ENCODE data around the gene CLEC9A. TPM values are rescaled to one million over a fixed set of nuclear protein-coding genes. Genes with fewer than 3 reads are reported as not detected.

The CLEC9A gene
- total and polyA plus RNA-seq, 2 of the 8 experiments (the other 6 are each of a cell fraction or from before 2014, with no cell fraction given) = not detected

DNA sequence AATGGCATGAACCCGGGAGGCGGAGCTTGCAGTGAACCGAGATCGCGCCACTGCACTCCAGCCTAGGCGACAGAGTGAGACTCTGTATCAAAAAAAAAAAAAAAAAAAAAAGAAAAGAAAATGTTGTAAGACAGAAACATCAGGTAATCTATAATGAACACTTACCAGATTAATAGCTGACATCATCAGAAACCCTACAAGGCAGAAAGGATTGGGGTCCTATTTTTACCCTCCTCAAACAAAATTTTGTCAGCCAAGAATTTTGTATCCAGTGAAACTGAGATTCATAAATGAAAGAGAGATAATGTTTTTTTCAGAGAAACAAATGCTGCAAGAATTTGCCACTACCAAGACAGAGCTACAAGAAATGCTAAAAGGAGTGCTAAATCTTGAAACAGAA, 54.3 kb downstream of the CLEC9A start:
- no peak overlapping the region for H2BK120ac ChIP-seq (replicated peaks; ENCODE audit: low read depth, low read length)
- no peak overlapping the region for H4K91ac ChIP-seq (replicated peaks; ENCODE audit: insufficient read length, low read length)
- CTCF ChIA-PET (ENCODE audit: partially characterized antibody) = interaction anchor here (0.7 to 1.4 kb wide), 3 partner anchors 11 to 85 kb away, joined by 3 to 4 read pairs (median 3); no protein-coding TSS in a partner anchor
- H3K23me2 ChIP-seq (ENCODE audit: low read depth, low read length) = no peaks in the 10 kb centered on the region
- H3K56ac ChIP-seq (replicated peaks; ENCODE audit: insufficient read length, low read depth, low read length) = no peak overlapping the region
- no peak overlapping the region for H3K4me3 ChIP-seq (ENCODE audit: extremely low read depth in 1 of 4, insufficient read depth in 2 of 4, low read depth in 3 of 4, low read length in 4 of 4)
- H4K8ac ChIP-seq (ENCODE audit: extremely low read depth, insufficient read depth, low read length) = no peak overlapping the region
- no peak overlapping the region for H3K9ac ChIP-seq (replicated peaks in 1 of 4; ENCODE audit: extremely low read depth in 1 of 4, low read depth in 3 of 4, low read length in 3 of 4)
- no peak overlapping the region for H3K14ac ChIP-seq (ENCODE audit: insufficient read length)
- peaks cover 0 to 3% (median 1%) of the 10 kb centered on the region in 4 experiments; a peak in 3 of 7 replicates for H3K4me1 ChIP-seq (replicated peaks in 1 of 4; ENCODE audit: control insufficient read depth in 3 of 4, insufficient read depth in 4 of 4, low read length in 3 of 4)
- whole genome bisulfite sequencing, 2 experiments (ENCODE audit: extremely low coverage in 1 of 2, insufficient coverage in 1 of 2, insufficient read length in 1 of 2, insufficient replicate concordance in 2 of 2, low coverage in 1 of 2, low lambda C conversion rate in 2 of 2, missing lambda C conversion rate in 1 of 2) = 69% methylated on average over 6 of the region's 6 CpGs; no CpG with 5 or more reads in 1 of the 2 experiments
- H3K9me3 ChIP-seq (ENCODE audit: insufficient read depth in 2 of 2, low read depth in 1 of 2, low read length in 1 of 2) = no peaks in the 10 kb centered on the region
- H4K20me1 ChIP-seq (replicated peaks in 1 of 2; ENCODE audit: control insufficient read depth in 1 of 2, insufficient read depth in 2 of 2, low read length in 2 of 2) = no peaks in the 10 kb centered on the region
- H2BK5ac ChIP-seq (ENCODE audit: low read depth, low read length) = no peak overlapping the region
- no peaks in the 10 kb centered on the region for H3K36me3 ChIP-seq (ENCODE audit: control insufficient read depth in 2 of 4, insufficient read depth in 4 of 4, low read length in 3 of 4)
- H2AK5ac ChIP-seq (ENCODE audit: low read depth, low read length) = no peak overlapping the region
- no peak overlapping the region for H2AFZ ChIP-seq (ENCODE audit: low read length)
- no peak overlapping the region for H3K27ac ChIP-seq (ENCODE audit: low read depth, low read length)
- H3K23ac ChIP-seq (ENCODE audit: insufficient read length) = no peak overlapping the region
- DNase-seq (ENCODE audit: low read depth in 1 of 2, low spot score in 2 of 2) (no peak), FAIRE-seq (no peak)
- H3K79me1 ChIP-seq (ENCODE audit: low read depth, low read length) = no peaks in the 10 kb centered on the region
- H2BK12ac ChIP-seq (ENCODE audit: low read depth, low read length) = no peak overlapping the region
- no peak overlapping the region for H2BK15ac ChIP-seq (ENCODE audit: low read length)
- H2BK20ac ChIP-seq (ENCODE audit: low read length) = no peak overlapping the region
- H4K5ac ChIP-seq (ENCODE audit: insufficient read length, low read depth, low read length) = no peak overlapping the region
- no peak overlapping the region for H3K18ac ChIP-seq (ENCODE audit: extremely low read depth, low read length)
- no peaks in the 10 kb centered on the region for H3K27me3 ChIP-seq (replicated peaks in 1 of 4; ENCODE audit: control insufficient read depth in 3 of 4, extremely low read depth in 1 of 4, insufficient read depth in 3 of 4, low read length in 3 of 4)
- no peaks in the 10 kb centered on the region for H3K79me2 ChIP-seq (ENCODE audit: control insufficient read depth in 1 of 2, insufficient read depth in 2 of 2, low read length in 2 of 2)
- POLR2A ChIA-PET (ENCODE audit: partially characterized antibody) = no interaction called here
- no peak overlapping the region for H3K4ac ChIP-seq (replicated peaks; ENCODE audit: insufficient read length, low read depth, low read length)
- no peak overlapping the region for H3K4me2 ChIP-seq (ENCODE audit: insufficient read depth in 1 of 2, low read depth in 2 of 2, low read length in 2 of 2)
- TF ChIP-seq HDAC6 (IDR thresholded peaks at IDR 0.05; ENCODE audit: low read depth, low read length) (no peak), SP1 (IDR thresholded peaks at IDR 0.05; ENCODE audit: low read depth, low read length) (no peak), SIX5 (IDR thresholded peaks at IDR 0.05; ENCODE audit: low read depth, low read length) (no peak), RXRA (IDR thresholded peaks at IDR 0.05; ENCODE audit: insufficient read depth, low read depth, low read length) (no peak), BCL11A (IDR thresholded peaks at IDR 0.05; ENCODE audit: low read depth in 2 of 2, low read length in 2 of 2) (no peak), RBBP5 (IDR thresholded peaks at IDR 0.05; ENCODE audit: borderline replicate concordance, low read depth, low read length) (no peak), MAFK (IDR thresholded peaks at IDR 0.05; ENCODE audit: low read depth, low read length) (no peak), BRCA1 (IDR thresholded peaks at IDR 0.05; ENCODE audit: low read depth, low read length) (no peak), CREB1 (IDR thresholded peaks at IDR 0.05) (no peak), ZNF274 (IDR thresholded peaks at IDR 0.05; ENCODE audit: borderline replicate concordance, extremely low read depth, low read length) (no peak), CEBPB (IDR thresholded peaks at IDR 0.05; ENCODE audit: low read depth, low read length) (no peak), SAP30 (IDR thresholded peaks at IDR 0.05; ENCODE audit: insufficient read depth, insufficient replicate concordance, low read length) (no peak)
- TF ChIP-seq, protein P1, sequence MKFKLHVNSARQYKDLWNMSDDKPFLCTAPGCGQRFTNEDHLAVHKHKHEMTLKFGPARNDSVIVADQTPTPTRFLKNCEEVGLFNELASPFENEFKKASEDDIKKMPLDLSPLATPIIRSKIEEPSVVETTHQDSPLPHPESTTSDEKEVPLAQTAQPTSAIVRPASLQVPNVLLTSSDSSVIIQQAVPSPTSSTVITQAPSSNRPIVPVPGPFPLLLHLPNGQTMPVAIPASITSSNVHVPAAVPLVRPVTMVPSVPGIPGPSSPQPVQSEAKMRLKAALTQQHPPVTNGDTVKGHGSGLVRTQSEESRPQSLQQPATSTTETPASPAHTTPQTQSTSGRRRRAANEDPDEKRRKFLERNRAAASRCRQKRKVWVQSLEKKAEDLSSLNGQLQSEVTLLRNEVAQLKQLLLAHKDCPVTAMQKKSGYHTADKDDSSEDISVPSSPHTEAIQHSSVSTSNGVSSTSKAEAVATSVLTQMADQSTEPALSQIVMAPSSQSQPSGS (IDR thresholded peaks at IDR 0.05; ENCODE audit: low read length) = no peak
- TF ChIP-seq, protein P2, sequence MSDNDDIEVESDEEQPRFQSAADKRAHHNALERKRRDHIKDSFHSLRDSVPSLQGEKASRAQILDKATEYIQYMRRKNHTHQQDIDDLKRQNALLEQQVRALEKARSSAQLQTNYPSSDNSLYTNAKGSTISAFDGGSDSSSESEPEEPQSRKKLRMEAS (IDR thresholded peaks at IDR 0.05) = no peak
